GM18526 (cell line): ENCODE results near the gene ADGRL1.

Experiments used
- POLR2A ChIP-seq: IDR thresholded peaks from 3 replicates; pipeline ENCODE4 v1.6.1; 2011; ENCODE audit not compliant: insufficient read length; ENCODE audit errors: extremely low read depth

Gene ADGRL1

GRCh38 chr19:14182476-14182875 lies 23.5 kb downstream of the ADGRL1 start:
- TF ChIP-seq POLR2A = no peak

- TF ChIP-seq POLR2A = no peak
These were observed 24.1 kb downstream of the ADGRL1 start for GRCh38 chr19:14181906-14182305.

GRCh38 chr19:14177496-14178074 lies 28.4 kb downstream of the ADGRL1 start:
- TF ChIP-seq POLR2A = no peak

- no peak for TF ChIP-seq POLR2A
These were observed 30.6 kb downstream of the ADGRL1 start for GRCh38 chr19:14175351-14175792.

GRCh38 chr19:14174883-14175282 lies 31.1 kb downstream of the ADGRL1 start:
- TF ChIP-seq POLR2A = no peak

- no peak for TF ChIP-seq POLR2A
These were observed 37.0 kb downstream of the ADGRL1 start for GRCh38 chr19:14168993-14169392.

GRCh38 chr19:14168259-14168972 lies 37.6 kb downstream of the ADGRL1 start:
- no peak for TF ChIP-seq POLR2A

GRCh38 chr19:14167576-14168138 lies 38.3 kb downstream of the ADGRL1 start:
- TF ChIP-seq POLR2A = no peak

GRCh38 chr19:14166999-14167575 lies 38.9 kb downstream of the ADGRL1 start:
- TF ChIP-seq POLR2A = no peak

- TF ChIP-seq POLR2A = no peak
These were observed 39.8 kb downstream of the ADGRL1 start for GRCh38 chr19:14165990-14166830.

- TF ChIP-seq POLR2A = no peak
These were observed 41.1 kb downstream of the ADGRL1 start for GRCh38 chr19:14164724-14165493.

GRCh38 chr19:14164082-14164481 lies 41.9 kb downstream of the ADGRL1 start:
- TF ChIP-seq POLR2A = no peak

- TF ChIP-seq POLR2A = no peak
These were observed 43.1 kb downstream of the ADGRL1 start for GRCh38 chr19:14162871-14163297.

GRCh38 chr19:14161305-14161704 lies 44.7 kb downstream of the ADGRL1 start:
- TF ChIP-seq POLR2A = no peak

- TF ChIP-seq POLR2A = no peak
These were observed 45.8 kb downstream of the ADGRL1 start for GRCh38 chr19:14160017-14160703.
